HG02571 (cell line): ENCODE results near the gene MED12L.

ENCODE experiments used
- ATAC-seq: cut with Tn5 transposase; IDR thresholded peaks from one replicate; pipeline ENCODE4 v1.9.1; 2021; ENCODE audit warnings: mild to moderate bottlenecking, moderate library complexity; ENCODE audit not compliant: unreplicated experiment

The MED12L gene

GRCh38 chr3:151436675-151437446 is 351.4 kb downstream of the MED12L start:
- ATAC-seq: no peak

GRCh38 chr3:151437906-151438305 is 352.4 kb downstream of the MED12L start:
- no peak for ATAC-seq

- peak; percentile 65 for ATAC-seq
These were observed 354.2 kb downstream of the MED12L start for GRCh38 chr3:151439652-151440125.

- ATAC-seq: no peak
These were observed 355.5 kb downstream of the MED12L start for GRCh38 chr3:151440940-151441339.

GRCh38 chr3:151443583-151443982 is 358.1 kb downstream of the MED12L start:
- no peak for ATAC-seq

- ATAC-seq: no peak
These were observed 360.0 kb downstream of the MED12L start for GRCh38 chr3:151445273-151446001.

- ATAC-seq: no peak
These were observed 360.5 kb downstream of the MED12L start for GRCh38 chr3:151446002-151446340.

GRCh38 chr3:151452368-151452767 is 366.9 kb downstream of the MED12L start:
- no peak for ATAC-seq

GRCh38 chr3:151452841-151453240 is 367.4 kb downstream of the MED12L start:
- ATAC-seq: no peak

- ATAC-seq: no peak
These were observed 370.6 kb downstream of the MED12L start for GRCh38 chr3:151456065-151456464.

GRCh38 chr3:151459358-151459757 is 373.9 kb downstream of the MED12L start:
- ATAC-seq: no peak

- no peak for ATAC-seq
These were observed 374.8 kb downstream of the MED12L start for GRCh38 chr3:151460228-151460627.

GRCh38 chr3:151460774-151461450 is 375.4 kb downstream of the MED12L start, which contains the start of gene IGSF10:
Gene IGSF10, minus strand, starts transcription at chr3:151461061. Its CDS starts 2,352 bp downstream, at chr3:151458709.
- ATAC-seq: no peak

GRCh38 chr3:151462278-151462780 is 376.9 kb downstream of the MED12L start:
- no peak for ATAC-seq

- no peak for ATAC-seq
These were observed 377.5 kb downstream of the MED12L start for GRCh38 chr3:151462991-151463390.

- no peak for ATAC-seq
These were observed 381.6 kb downstream of the MED12L start for GRCh38 chr3:151467069-151467468.

GRCh38 chr3:151468284-151468917 is 382.9 kb downstream of the MED12L start:
- ATAC-seq: peak; percentile 62

- ATAC-seq: no peak
These were observed 391.0 kb downstream of the MED12L start for GRCh38 chr3:151476344-151477018.

- no peak for ATAC-seq
These were observed 392.3 kb downstream of the MED12L start for GRCh38 chr3:151477591-151478334.

- no peak for ATAC-seq
These were observed 392.9 kb downstream of the MED12L start for GRCh38 chr3:151478335-151478697.
